H9 (cell line): ENCODE measurements around the gene GLIPR2. TPM values are rescaled to one million over a fixed set of nuclear protein-coding genes. Genes with fewer than 3 reads are reported as not detected.

Experiments used
- DNase-seq: peaks from one replicate; pipeline ENCODE4 v3.0.0-alpha.2; 2017
- H2AFZ ChIP-seq: one replicate; pipeline ENCODE4 v1.6.1; 2013; ENCODE audit warnings: mild to moderate bottlenecking, low read length, control low read depth, moderate library complexity
- H2AK5ac ChIP-seq: 2 replicates; pipeline ENCODE4 v1.6.1; 2013; ENCODE audit warnings: low read length, control low read depth, mixed read lengths; ENCODE audit not compliant: insufficient read length
- H2BK120ac ChIP-seq: one replicate; pipeline ENCODE4 v1.6.1; 2013; ENCODE audit warnings: low read depth, mild to moderate bottlenecking, low read length, control low read depth, inconsistent platforms; ENCODE audit not compliant: poor library complexity, severe bottlenecking
- H2BK12ac ChIP-seq: 2 replicates; pipeline ENCODE4 v1.6.1; 2013; ENCODE audit warnings: low read length, control low read depth, mixed read lengths, low read depth; ENCODE audit not compliant: insufficient read length
- H2BK15ac ChIP-seq: 2 replicates; pipeline ENCODE4 v1.6.1; 2013; ENCODE audit warnings: low read depth, low read length, control low read depth
- H2BK20ac ChIP-seq: one replicate; pipeline ENCODE4 v1.6.1; 2013; ENCODE audit warnings: low read depth, mild to moderate bottlenecking, low read length, control low read depth, inconsistent platforms; ENCODE audit not compliant: poor library complexity, severe bottlenecking
- H2BK5ac ChIP-seq: 2 replicates; pipeline ENCODE4 v1.6.1; 2013; ENCODE audit warnings: low read length, control low read depth, mixed read lengths; ENCODE audit not compliant: insufficient read length
- H3K14ac ChIP-seq: 2 replicates; pipeline ENCODE4 v1.6.1; 2013; ENCODE audit warnings: low read length, control low read depth; ENCODE audit not compliant: insufficient read depth
- H3K18ac ChIP-seq: 2 replicates; pipeline ENCODE4 v1.6.1; 2013; ENCODE audit warnings: low read depth, mild to moderate bottlenecking, mixed read lengths, low read length, control low read depth; ENCODE audit not compliant: insufficient read length
- H3K23ac ChIP-seq: 2 replicates; pipeline ENCODE4 v1.6.1; 2013; ENCODE audit warnings: low read length, control low read depth, mixed read lengths, low read depth; ENCODE audit not compliant: insufficient read length
- H3K23me2 ChIP-seq: 2 replicates; pipeline ENCODE4 v1.6.1; 2013; ENCODE audit warnings: low read depth, mild to moderate bottlenecking, mixed read lengths, low read length, control low read depth; ENCODE audit not compliant: insufficient read length, poor library complexity, severe bottlenecking
- H3K27ac ChIP-seq: 2 replicates; pipeline ENCODE4 v1.5.1; 2013; ENCODE audit warnings: low read length, control low read depth, mixed read lengths, low read depth; ENCODE audit not compliant: insufficient read length
- H3K27me3 ChIP-seq: 2 replicates; pipeline ENCODE4 v1.6.1; 2013; ENCODE audit warnings: low read length, control low read depth, inconsistent platforms; ENCODE audit not compliant: insufficient read depth
- H3K4ac ChIP-seq: 2 replicates; pipeline ENCODE4 v1.6.1; 2013; ENCODE audit warnings: low read depth, mild to moderate bottlenecking, control low read depth, inconsistent platforms, low read length, moderate library complexity
- H3K4me1 ChIP-seq: 2 replicates; pipeline ENCODE4 v1.6.1; 2013; ENCODE audit warnings: low read length, control low read depth, inconsistent platforms; ENCODE audit not compliant: insufficient read depth
- H3K4me2 ChIP-seq: 2 replicates; pipeline ENCODE4 v1.6.1; 2013; ENCODE audit warnings: low read length, control low read depth, mixed read lengths; ENCODE audit not compliant: insufficient read length, insufficient read depth
- H3K56ac ChIP-seq: 2 replicates; pipeline ENCODE4 v1.6.1; 2013; ENCODE audit warnings: low read depth, mild to moderate bottlenecking, mixed read lengths, low read length, control low read depth; ENCODE audit not compliant: insufficient read length
- H3K79me1 ChIP-seq: 2 replicates; pipeline ENCODE4 v1.6.1; 2013; ENCODE audit warnings: low read depth, mild to moderate bottlenecking, moderate library complexity, low read length, control low read depth, inconsistent platforms; ENCODE audit not compliant: insufficient read depth, poor library complexity, severe bottlenecking
- H3K79me2 ChIP-seq: 2 replicates; pipeline ENCODE4 v1.6.1; 2013; ENCODE audit warnings: low read length, control low read depth, inconsistent platforms; ENCODE audit not compliant: insufficient read depth
- H3K9ac ChIP-seq: 2 replicates; pipeline ENCODE4 v1.6.1; 2013; ENCODE audit warnings: low read length, control low read depth, mixed read lengths; ENCODE audit not compliant: insufficient read length; ENCODE audit errors: extremely low read depth
- H3K9me3 ChIP-seq: one replicate; pipeline ENCODE4 v1.6.1; 2013; ENCODE audit warnings: low read depth, low read length, inconsistent platforms; ENCODE audit not compliant: control insufficient read depth
- H3T11ph ChIP-seq: one replicate; pipeline ENCODE4 v1.6.1; 2013; ENCODE audit warnings: mild to moderate bottlenecking, low read length, control low read depth, inconsistent platforms
- H4K20me1 ChIP-seq: one replicate; pipeline ENCODE4 v1.6.1; 2013; ENCODE audit not compliant: control insufficient read depth, insufficient read length, insufficient read depth
- H4K5ac ChIP-seq: 2 replicates; pipeline ENCODE4 v1.6.1; 2013; ENCODE audit warnings: low read depth, mild to moderate bottlenecking, mixed read lengths, low read length, control low read depth; ENCODE audit not compliant: insufficient read length
- H4K8ac ChIP-seq: replicated peaks from 2 replicates; pipeline ENCODE4 v1.6.1; 2013; ENCODE audit warnings: low read length, control low read depth, mixed read lengths, low read depth; ENCODE audit not compliant: insufficient read length
- H4K91ac ChIP-seq: 2 replicates; pipeline ENCODE4 v1.6.1; 2013; ENCODE audit warnings: low read depth, mild to moderate bottlenecking, moderate library complexity, mixed read lengths, low read length, control low read depth; ENCODE audit not compliant: insufficient read length
- H3K27ac Mint-ChIP-seq, 3 experiments: 2 replicates in 2 of 3; 3 replicates in 1 of 3; pipeline ENCODE4 v1.8.0; 2020 to 2021; ENCODE audit warnings: mixed read lengths in 3 of 3, mild to moderate bottlenecking in 1 of 3, moderate library complexity in 1 of 3
- H3K27me3 Mint-ChIP-seq: 2 replicates; pipeline ENCODE4 v1.8.0; 2021; ENCODE audit warnings: low read depth, mild to moderate bottlenecking, moderate library complexity, mixed read lengths
- H3K36me3 Mint-ChIP-seq, 3 experiments: 2 replicates in 2 of 3; 3 replicates in 1 of 3; pipeline ENCODE4 v1.8.0; 2020 to 2021; ENCODE audit warnings: low read depth in 3 of 3, mixed read lengths in 3 of 3; ENCODE audit not compliant: insufficient read depth in 1 of 3
- H3K4me1 Mint-ChIP-seq, 2 experiments: 2 replicates each; pipeline ENCODE4 v1.8.0; 2020; ENCODE audit warnings: mixed read lengths in 2 of 2
- H3K4me3 Mint-ChIP-seq, 2 experiments: 2 replicates in 1 of 2; 3 replicates in 1 of 2; pipeline ENCODE4 v1.8.0; 2020 to 2021; ENCODE audit warnings: mild to moderate bottlenecking in 2 of 2, mixed read lengths in 2 of 2, moderate library complexity in 1 of 2
- H3K9me3 Mint-ChIP-seq, 2 experiments: 2 replicates in 1 of 2; 3 replicates in 1 of 2; pipeline ENCODE4 v1.8.0; 2020; ENCODE audit warnings: mild to moderate bottlenecking in 2 of 2, mixed read lengths in 2 of 2, moderate library complexity in 1 of 2
- WGBS: extraction: QIAGEN DNeasy Blood & Tissue Kit; methylation state at CpG from one replicate; pipeline ENCODE4 v1.1.7; 2013; ENCODE audit warnings: missing lambda C conversion rate, low lambda C conversion rate, mixed read lengths; ENCODE audit not compliant: insufficient read length; ENCODE audit errors: extremely low coverage; 5-methylcytosine and 5-hydroxymethylcytosine counted together
- total RNA-seq: library from RNA; stranded (reverse); gene quantifications from 2 replicates; pipeline ENCODE4 v1.2.1, GENCODE V29; 2021
- TF ChIP-seq, protein P1 (sequence below): fragments of 200-600 bp; sonication (generic); conservative IDR thresholded peaks from 3 replicates; pipeline ENCODE4 v1.8.0; 2021; ENCODE audit warnings: antibody characterized with exemption, mild to moderate bottlenecking

GLIPR2 gene
- total RNA-seq, 1 experiment from 2014 or later, result 10.0 TPM

GRCh38 chr9:36158122-36158521, 21.6 kb downstream of the GLIPR2 start:
- WGBS, result no CpG with 5 or more reads among the region's 2 CpGs
- no peak overlapping the region for H2BK12ac ChIP-seq
- H4K20me1 ChIP-seq, result no peaks in the 10 kb centered on the region
- no peaks in the 10 kb centered on the region for H3K9me3 ChIP-seq
- peaks cover 6% of the 10 kb centered on the region for H3K4me1 ChIP-seq
- H2BK15ac ChIP-seq, result no peak overlapping the region
- no peaks in the 10 kb centered on the region for H3K79me1 ChIP-seq
- H3K4me1 Mint-ChIP-seq, result peaks cover 20 to 23% of the 10 kb centered on the region in 2 experiments
- no peak overlapping the region for H3K4me2 ChIP-seq
- no peak for DNase-seq
- H3K18ac ChIP-seq, result no peak overlapping the region
- H3K56ac ChIP-seq, result no peak overlapping the region
- H2BK20ac ChIP-seq, result no peak overlapping the region
- TF ChIP-seq, protein P1, sequence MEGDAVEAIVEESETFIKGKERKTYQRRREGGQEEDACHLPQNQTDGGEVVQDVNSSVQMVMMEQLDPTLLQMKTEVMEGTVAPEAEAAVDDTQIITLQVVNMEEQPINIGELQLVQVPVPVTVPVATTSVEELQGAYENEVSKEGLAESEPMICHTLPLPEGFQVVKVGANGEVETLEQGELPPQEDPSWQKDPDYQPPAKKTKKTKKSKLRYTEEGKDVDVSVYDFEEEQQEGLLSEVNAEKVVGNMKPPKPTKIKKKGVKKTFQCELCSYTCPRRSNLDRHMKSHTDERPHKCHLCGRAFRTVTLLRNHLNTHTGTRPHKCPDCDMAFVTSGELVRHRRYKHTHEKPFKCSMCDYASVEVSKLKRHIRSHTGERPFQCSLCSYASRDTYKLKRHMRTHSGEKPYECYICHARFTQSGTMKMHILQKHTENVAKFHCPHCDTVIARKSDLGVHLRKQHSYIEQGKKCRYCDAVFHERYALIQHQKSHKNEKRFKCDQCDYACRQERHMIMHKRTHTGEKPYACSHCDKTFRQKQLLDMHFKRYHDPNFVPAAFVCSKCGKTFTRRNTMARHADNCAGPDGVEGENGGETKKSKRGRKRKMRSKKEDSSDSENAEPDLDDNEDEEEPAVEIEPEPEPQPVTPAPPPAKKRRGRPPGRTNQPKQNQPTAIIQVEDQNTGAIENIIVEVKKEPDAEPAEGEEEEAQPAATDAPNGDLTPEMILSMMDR, result no peak
- no peak overlapping the region for H2AFZ ChIP-seq
- no peak overlapping the region for H3K14ac ChIP-seq
- no peak overlapping the region for H4K91ac ChIP-seq
- peaks cover 6 to 29% (median 7%) of the 10 kb centered on the region in 3 experiments; a peak in 5 of 7 replicates for H3K36me3 Mint-ChIP-seq
- no peak overlapping the region for H3K4me3 Mint-ChIP-seq
- H3K27me3 ChIP-seq, result no peaks in the 10 kb centered on the region
- H3K23me2 ChIP-seq, result no peaks in the 10 kb centered on the region
- no peaks in the 10 kb centered on the region for H3K79me2 ChIP-seq
- no peak overlapping the region for H4K5ac ChIP-seq
- no peak overlapping the region for H3K27ac ChIP-seq
- H3K9ac ChIP-seq, result no peak overlapping the region
- no peak overlapping the region for H2AK5ac ChIP-seq
- no peak overlapping the region for H2BK120ac ChIP-seq
- H3K23ac ChIP-seq, result no peak overlapping the region
- H3K4ac ChIP-seq, result no peak overlapping the region
- H3K27me3 Mint-ChIP-seq, result no peaks in the 10 kb centered on the region; the same call in 1 of the 2 replicates
- no peak overlapping the region for H4K8ac ChIP-seq
- no peak overlapping the region for H2BK5ac ChIP-seq
- H3K27ac Mint-ChIP-seq, result no peak overlapping the region
- H3T11ph ChIP-seq, result no peak overlapping the region
- peaks cover 16 to 22% of the 10 kb centered on the region in 2 experiments for H3K9me3 Mint-ChIP-seq
